Measurements from ENCODE around the gene CCR2. TPM values are rescaled to one million over a fixed set of nuclear protein-coding genes. Genes with fewer than 3 reads are reported as not detected.

Gene CCR2
- total RNA-seq, 3 donors from 2014 or later, result 1.2 to 3.4 (median 2.2) TPM

GRCh38 chr3:46395210-46395661, 41.3 kb downstream of the CCR2 start:
- ATAC-seq (peak; percentile 24), DNase-seq (no peak)
- intact Hi-C loops (cut with DNase I, micrococcal nuclease), result no loop called here
- no peaks in the 10 kb centered on the region for H3K36me3 ChIP-seq (ENCODE audit: low read depth)
- H3K9me3 ChIP-seq, result no peaks in the 10 kb centered on the region
- no peaks in the 10 kb centered on the region for H3K4me1 ChIP-seq (ENCODE audit: low read depth)
- H3K4me3 ChIP-seq, result no peak overlapping the region
- no peak for TF ChIP-seq CTCF (IDR thresholded peaks at IDR 0.05)

GRCh38 chr3:46395766-46396530, 42.0 kb downstream of the CCR2 start:
- Histone ChIP-seq H3K9me3 (no peaks in the 10 kb centered on the region), H3K36me3 (ENCODE audit: low read depth) (no peaks in the 10 kb centered on the region), H3K4me1 (ENCODE audit: low read depth) (no peaks in the 10 kb centered on the region), H3K4me3 (no peak overlapping the region)
- intact Hi-C loops (cut with DNase I, micrococcal nuclease), result no loop called here
- ATAC-seq (peak; percentile 43), DNase-seq (no peak)
- TF ChIP-seq CTCF (IDR thresholded peaks at IDR 0.05), result no peak

- DNase-seq (no peak), ATAC-seq (no peak)
- intact Hi-C loops (cut with DNase I, micrococcal nuclease), result no loop called here
- no peak for TF ChIP-seq CTCF (IDR thresholded peaks at IDR 0.05)
- Histone ChIP-seq H3K36me3 (ENCODE audit: low read depth) (no peaks in the 10 kb centered on the region), H3K9me3 (no peaks in the 10 kb centered on the region), H3K4me1 (ENCODE audit: low read depth) (no peaks in the 10 kb centered on the region), H3K4me3 (no peak overlapping the region)
Observed at GRCh38 chr3:46397111-46397510, 43.2 kb downstream of the CCR2 start.

- DNase-seq (no peak), ATAC-seq (no peak)
- intact Hi-C loops (cut with DNase I, micrococcal nuclease), result no loop called here
- H3K9me3 ChIP-seq, result no peaks in the 10 kb centered on the region
- no peak for TF ChIP-seq CTCF (IDR thresholded peaks at IDR 0.05)
- H3K4me1 ChIP-seq (ENCODE audit: low read depth), result no peaks in the 10 kb centered on the region
- H3K36me3 ChIP-seq (ENCODE audit: low read depth), result no peaks in the 10 kb centered on the region
- H3K4me3 ChIP-seq, result no peak overlapping the region
Observed at GRCh38 chr3:46398186-46398955, 44.5 kb downstream of the CCR2 start.

- ATAC-seq (no peak), DNase-seq (no peak)
- Histone ChIP-seq H3K4me3 (no peak overlapping the region), H3K4me1 (ENCODE audit: low read depth) (no peaks in the 10 kb centered on the region), H3K36me3 (ENCODE audit: low read depth) (no peaks in the 10 kb centered on the region), H3K9me3 (no peaks in the 10 kb centered on the region)
- intact Hi-C loops (cut with DNase I, micrococcal nuclease), result no loop called here
- no peak for TF ChIP-seq CTCF (IDR thresholded peaks at IDR 0.05)
Observed at GRCh38 chr3:46399098-46399497, 45.2 kb downstream of the CCR2 start.
